LNCAP (cell line): Measurements from ENCODE around the gene CDH4.

Experiments
- TF ChIP-seq, protein P1 (sequence below): fragments of 450-650 bp; IDR thresholded peaks from 2 replicates; pipeline ENCODE4 v1.5.1; 2017; ENCODE audit warnings: mild to moderate bottlenecking

Gene CDH4

DNA sequence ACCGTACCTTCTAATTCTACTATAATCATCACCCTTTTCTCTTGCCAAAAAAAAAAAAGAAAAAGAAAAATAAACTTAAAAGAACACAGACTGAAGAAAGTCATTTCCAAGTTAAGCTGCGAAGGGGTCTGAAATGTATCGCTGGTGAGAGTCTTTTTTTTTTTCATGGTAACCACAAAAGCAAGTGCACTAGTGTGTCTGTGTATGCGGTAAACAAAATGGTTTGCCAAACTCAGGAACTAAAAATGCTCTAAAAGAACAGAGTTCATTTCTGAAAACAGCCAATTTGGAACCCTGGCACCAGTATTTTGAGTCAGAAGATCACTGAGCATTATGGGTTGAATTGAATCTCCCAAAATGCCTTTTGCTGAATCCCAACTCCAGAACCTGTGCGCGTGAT, 46.6 kb downstream of the CDH4 start:
- TF ChIP-seq, protein P1, sequence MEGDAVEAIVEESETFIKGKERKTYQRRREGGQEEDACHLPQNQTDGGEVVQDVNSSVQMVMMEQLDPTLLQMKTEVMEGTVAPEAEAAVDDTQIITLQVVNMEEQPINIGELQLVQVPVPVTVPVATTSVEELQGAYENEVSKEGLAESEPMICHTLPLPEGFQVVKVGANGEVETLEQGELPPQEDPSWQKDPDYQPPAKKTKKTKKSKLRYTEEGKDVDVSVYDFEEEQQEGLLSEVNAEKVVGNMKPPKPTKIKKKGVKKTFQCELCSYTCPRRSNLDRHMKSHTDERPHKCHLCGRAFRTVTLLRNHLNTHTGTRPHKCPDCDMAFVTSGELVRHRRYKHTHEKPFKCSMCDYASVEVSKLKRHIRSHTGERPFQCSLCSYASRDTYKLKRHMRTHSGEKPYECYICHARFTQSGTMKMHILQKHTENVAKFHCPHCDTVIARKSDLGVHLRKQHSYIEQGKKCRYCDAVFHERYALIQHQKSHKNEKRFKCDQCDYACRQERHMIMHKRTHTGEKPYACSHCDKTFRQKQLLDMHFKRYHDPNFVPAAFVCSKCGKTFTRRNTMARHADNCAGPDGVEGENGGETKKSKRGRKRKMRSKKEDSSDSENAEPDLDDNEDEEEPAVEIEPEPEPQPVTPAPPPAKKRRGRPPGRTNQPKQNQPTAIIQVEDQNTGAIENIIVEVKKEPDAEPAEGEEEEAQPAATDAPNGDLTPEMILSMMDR, result no peak

DNA sequence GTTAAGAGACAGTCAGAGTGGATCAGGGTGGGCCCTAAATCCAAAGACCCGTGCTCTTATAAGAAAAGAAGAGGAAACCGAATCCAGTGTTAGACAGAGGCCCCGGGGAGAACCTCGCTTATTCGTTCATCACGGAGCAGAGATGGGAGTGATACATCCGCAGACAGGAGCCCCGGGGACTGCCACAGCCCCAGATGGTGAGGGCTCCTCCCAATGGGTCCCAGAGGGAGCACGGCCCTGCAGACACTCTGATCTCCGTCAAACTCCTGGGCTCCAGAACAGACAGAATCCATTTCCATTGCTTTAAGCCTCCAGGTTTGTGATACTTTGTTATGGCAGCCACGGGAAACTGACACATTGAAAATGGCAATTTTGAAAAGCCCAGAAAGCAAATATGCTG, 47.0 kb downstream of the CDH4 start:
- TF ChIP-seq, protein P1, result no peak

DNA sequence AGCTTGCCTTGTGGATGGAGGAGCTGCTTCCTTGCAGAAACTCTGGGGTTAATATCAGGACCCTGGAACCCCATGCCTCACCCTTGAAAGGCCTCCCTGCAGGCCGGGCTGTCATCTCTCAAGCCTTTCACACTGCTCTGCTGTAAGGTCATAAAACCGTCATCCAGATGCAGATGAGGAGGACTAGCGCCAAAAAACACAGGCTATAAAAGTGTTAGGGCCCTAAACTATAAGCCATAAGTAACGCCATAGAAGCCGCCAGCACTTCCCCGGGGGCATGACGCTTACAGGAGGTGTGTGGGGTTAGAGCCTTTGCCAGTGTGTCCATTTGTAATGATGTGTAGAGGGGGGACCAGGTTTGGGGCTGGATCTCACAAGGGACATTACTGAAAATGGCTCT, 47.6 kb downstream of the CDH4 start:
- TF ChIP-seq, protein P1, result no peak

DNA sequence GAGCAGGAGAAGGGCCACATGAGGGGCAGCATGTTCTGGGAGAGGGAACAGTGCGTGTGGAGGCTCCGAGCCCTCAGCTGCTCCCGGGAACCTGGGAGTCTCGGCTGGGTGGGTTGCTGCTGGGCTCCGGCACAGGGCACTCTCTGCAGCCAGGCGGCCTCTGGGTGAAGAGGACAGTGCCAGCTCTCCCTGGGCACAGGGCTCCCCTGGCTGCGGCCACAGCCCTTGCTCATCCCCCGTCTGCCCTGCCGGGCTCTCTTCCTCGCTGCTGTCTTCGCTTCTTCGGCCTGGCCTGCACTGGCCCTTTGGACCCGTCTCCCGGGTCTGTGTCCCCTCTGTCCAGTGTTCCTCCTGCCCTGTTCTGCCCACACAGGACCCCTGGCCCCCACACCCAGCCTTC, 48.2 kb downstream of the CDH4 start:
- TF ChIP-seq, protein P1, result no peak

DNA sequence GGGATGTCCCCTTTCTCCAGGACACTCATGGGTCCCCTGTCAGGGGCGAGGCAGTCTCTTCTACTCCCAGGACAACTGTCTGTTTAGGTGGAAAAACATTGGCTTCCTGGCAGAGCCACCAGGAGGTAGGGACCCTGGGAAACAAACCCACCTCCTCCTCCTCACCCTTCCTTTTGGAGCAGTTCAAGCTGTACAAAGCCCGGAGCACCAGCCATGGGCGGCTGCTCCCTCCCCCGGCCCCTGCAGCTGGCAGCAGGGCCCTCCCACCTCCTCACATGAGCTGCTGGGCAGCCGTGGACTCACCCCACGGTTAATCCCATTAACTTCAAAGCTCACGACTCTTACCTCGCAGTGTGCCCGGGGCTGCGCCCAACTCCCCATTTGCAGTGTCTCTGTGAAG, 48.6 kb downstream of the CDH4 start:
- TF ChIP-seq, protein P1, result no peak

DNA sequence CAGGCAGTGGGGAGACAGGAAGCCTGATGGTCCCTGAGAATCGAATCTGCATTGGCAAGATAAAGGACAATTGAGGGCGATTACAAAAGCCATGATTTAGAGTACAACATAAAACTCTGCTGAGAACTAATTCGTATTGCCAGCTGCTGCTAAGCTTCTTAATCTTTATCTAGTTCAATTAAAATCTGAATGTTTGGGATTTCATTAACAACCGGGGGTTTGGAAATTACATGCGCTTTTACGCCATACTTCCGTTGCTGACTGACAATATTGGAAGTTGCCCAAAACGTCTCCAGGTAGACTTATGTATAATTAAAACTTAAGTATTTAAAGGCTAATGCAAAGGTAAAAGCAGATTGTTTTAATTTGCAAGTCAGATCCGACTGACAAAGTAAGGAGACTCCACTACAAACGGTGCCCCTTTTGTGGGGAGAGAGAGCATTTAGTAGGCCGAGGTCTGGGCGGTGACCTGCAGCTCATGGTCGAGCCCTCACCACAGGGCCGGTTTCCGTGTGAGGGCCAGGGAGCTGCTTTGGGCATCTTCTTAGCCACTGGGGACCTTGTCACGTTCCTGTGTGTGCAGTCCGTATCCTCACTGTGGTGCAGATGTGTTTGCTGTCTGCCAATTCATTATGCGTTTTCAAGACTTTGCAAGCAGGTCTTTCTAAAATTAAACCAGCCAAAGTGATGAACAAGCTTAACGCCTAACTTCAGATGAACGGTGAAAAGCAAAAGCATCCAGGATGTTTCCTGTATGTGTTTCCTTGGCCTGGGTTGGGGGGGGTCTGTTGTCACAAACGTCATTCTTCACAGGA, 49.9 kb downstream of the CDH4 start:
- TF ChIP-seq, protein P1, result no peak

DNA sequence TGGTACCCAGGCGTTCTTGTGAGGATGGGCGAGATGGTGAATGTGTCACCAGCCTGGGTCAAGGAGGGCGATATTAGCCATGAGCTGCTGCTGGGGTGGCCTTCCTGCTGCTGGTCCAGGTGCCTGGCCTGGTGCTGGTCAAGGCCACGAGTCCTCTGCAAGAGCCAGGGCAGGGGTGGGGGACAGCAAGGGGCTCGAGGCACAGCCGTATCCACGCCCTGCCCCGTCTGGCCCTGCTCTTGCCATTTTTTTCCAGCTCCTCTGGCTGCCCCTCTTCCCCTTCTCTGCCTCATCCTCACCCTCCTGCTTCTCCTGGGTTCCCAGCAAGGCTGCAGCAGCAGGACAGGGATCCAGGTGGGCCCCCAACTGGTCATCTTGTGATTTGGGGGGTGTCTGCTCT, 51.2 kb downstream of the CDH4 start:
- TF ChIP-seq, protein P1, result no peak

DNA sequence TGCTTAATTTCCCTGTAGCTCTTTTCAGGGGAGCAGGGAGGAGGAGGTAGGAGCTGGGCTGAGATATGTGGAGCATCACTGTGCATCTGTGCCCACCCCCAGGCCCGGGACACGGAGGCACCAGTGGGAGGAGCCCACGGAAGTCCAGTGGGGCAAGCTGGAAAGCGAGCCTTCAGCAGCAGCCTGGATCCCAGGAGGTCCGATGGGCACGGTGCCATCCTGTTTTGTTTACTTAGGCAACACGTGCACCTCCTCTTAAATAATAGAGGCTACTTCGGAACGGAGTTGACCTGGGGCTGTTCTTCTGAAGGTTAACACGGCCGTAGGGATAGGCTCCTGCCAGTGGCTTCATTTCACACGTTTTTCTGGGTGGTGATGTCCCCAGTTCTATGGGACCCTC, 51.6 kb downstream of the CDH4 start:
- TF ChIP-seq, protein P1, result no peak
